Thoracic aorta (tissue), 2 donors: ENCODE results near the gene LRRC36. TPM values are rescaled to one million over a fixed set of nuclear protein-coding genes. Genes with fewer than 3 reads are reported as not detected.
"Not testable (repeated sequence)": the region's sequence is repeated elsewhere in the genome, so short reads cannot be mapped to it uniquely, and the experiment has no call there.

Experiments used
- ATAC-seq: fragments of 150-250 bp; one replicate; pipeline ENCODE4 v1.8.0; 2017; ENCODE audit warnings: low read depth; ENCODE audit not compliant: insufficient number of reproducible peaks, low FRiP score
- DNase-seq: peaks from one replicate; pipeline ENCODE4 v3.0.0-alpha.2; 2020; ENCODE audit warnings: low spot score
- H3K27ac ChIP-seq, 2 donors: fragments of 200-600 bp; sonication (generic); 1 replicate in 1 of 2; 2 replicates in 1 of 2; pipeline ENCODE4 v1.5.1; 2016; ENCODE audit warnings: mild to moderate bottlenecking in 2 of 2, moderate library complexity in 2 of 2
- H3K27me3 ChIP-seq: fragments of 200-600 bp; sonication (generic); replicated peaks from 2 replicates; pipeline ENCODE4 v1.6.0; 2016; ENCODE audit warnings: mild to moderate bottlenecking; ENCODE audit not compliant: insufficient read depth
- H3K36me3 ChIP-seq: fragments of 200-600 bp; sonication (generic); one replicate; pipeline ENCODE4 v1.5.1; 2016
- H3K4me1 ChIP-seq, 2 donors: fragments of 200-600 bp; sonication (generic); 1 replicate in 1 of 2; 2 replicates in 1 of 2; pipeline versions ENCODE4 v1.5.1 to v1.6.0; 2016; ENCODE audit warnings: low read depth in 2 of 2, mild to moderate bottlenecking in 1 of 2; ENCODE audit not compliant: control insufficient read depth in 1 of 2
- H3K4me3 ChIP-seq: fragments of 200-600 bp; sonication (generic); 2 replicates; pipeline ENCODE4 v1.5.1; 2016; ENCODE audit warnings: mild to moderate bottlenecking
- H3K9me3 ChIP-seq: fragments of 200-600 bp; sonication (generic); 2 replicates; pipeline ENCODE4 v1.5.1; 2016
- CTCF ChIP-seq: fragments of 200-600 bp; sonication (generic); IDR thresholded peaks from one replicate; pipeline ENCODE4 v1.5.1; 2019; ENCODE audit warnings: antibody characterized with exemption
- total RNA-seq, 2 donors: library from RNA; depleted of rRNA; stranded (reverse); fragments of >200 nt; gene quantifications; one replicate each; pipeline versions ENCODE4 v1.1.0 to v1.2.3, GENCODE V29; 2016

Gene LRRC36
- total RNA-seq, 2 donors from 2014 or later: not detected

DNA sequence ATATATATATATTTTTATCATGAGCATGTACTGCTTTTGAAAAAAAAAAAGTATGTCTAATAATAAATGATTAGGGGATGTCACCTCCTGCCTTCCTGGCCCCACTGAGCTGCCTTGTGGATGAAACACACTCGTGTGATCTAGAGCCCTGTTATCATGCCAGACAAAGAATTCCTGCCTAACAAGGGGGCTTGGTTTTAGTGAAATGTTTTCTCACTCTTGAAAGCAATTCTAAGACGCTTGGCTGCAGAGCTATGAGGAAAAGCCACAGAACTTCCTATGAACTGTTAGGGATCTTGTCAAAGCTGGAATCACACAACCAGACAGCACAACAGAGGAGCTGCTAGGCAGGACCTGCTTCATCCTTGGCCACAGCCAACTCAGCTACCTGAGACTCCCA is 85.7 kb downstream of the LRRC36 start:
- ATAC-seq (no peak), DNase-seq (no peak)
- no peaks in the 10 kb centered on the region for H3K27me3 ChIP-seq
- no peak for TF ChIP-seq CTCF
- no peaks in the 10 kb centered on the region for H3K36me3 ChIP-seq
- no peaks in the 10 kb centered on the region for H3K9me3 ChIP-seq
- peaks cover 0 to 16% of the 10 kb centered on the region in 2 donors for H3K4me1 ChIP-seq
- H3K4me3 ChIP-seq: no peak overlapping the region
- H3K27ac ChIP-seq: no peak overlapping the region

- no peak overlapping the region for H3K27ac ChIP-seq
- H3K9me3 ChIP-seq: no peaks in the 10 kb centered on the region
- no peak for ATAC-seq
- no peak for TF ChIP-seq CTCF
- H3K4me1 ChIP-seq: peaks cover 0 to 16% of the 10 kb centered on the region in 2 donors
- H3K4me3 ChIP-seq: no peak overlapping the region
- DNase-seq: no peak
- no peaks in the 10 kb centered on the region for H3K36me3 ChIP-seq
- H3K27me3 ChIP-seq: no peaks in the 10 kb centered on the region
These were observed 87.6 kb downstream of the LRRC36 start for GRCh38 chr16:67413978-67414911.

GRCh38 chr16:67415421-67415820 is 88.8 kb downstream of the LRRC36 start:
- peaks cover 0 to 16% of the 10 kb centered on the region in 2 donors for H3K4me1 ChIP-seq
- not testable (repeated sequence) for ATAC-seq, DNase-seq, H3K9me3 ChIP-seq, H3K27me3 ChIP-seq, H3K36me3 ChIP-seq
- peak overlapping the region; percentile 86 for H3K4me3 ChIP-seq
- H3K27ac ChIP-seq: peak overlapping the region in 1 of 2 donors; percentile 71

DNA sequence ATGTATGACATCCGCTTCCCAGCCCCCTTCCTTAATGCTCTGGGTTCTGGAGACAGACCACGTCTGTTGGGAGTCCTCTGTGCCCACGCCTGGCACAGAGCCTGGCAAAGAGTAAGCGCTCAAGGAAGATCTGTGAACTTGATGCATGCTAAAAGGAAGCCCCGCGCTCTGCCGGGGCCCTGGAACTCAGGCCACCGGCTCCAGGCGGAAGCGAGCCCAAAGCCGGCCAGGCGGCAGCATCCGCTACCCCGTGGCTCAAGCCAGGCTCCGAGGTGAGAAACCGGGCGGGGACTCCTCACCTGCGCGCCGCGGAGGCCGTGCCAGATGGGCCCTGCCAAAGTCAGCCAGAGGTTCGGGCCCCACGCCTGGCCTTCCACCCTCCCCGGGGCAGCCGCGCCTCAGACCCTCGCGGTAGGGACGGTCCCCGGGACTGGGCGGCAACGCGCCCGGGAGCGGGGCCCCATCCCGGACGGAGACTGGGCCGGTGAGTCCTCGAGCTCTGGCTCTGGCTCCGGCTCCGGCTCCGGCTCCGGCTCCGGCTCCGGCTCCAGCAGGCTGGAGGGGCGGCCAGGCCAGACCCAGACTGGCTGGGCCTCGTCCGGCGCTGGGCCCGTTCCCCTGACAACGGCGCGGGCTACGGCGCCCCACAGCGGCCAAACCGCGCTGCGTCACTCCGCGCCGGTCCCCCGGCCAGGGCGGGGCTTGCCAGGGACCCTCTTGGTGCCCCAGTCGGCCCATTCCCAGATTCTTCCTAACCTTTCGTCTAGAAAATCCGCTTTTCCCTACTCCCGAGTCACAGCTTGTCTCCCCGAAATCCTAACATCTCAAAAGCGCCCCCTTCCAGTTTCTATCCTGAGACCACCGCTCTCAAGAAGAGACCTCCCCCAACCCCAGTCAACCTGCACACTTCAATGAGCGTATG is 89.5 kb downstream of the LRRC36 start, which contains the start of gene ZDHHC1:
ZDHHC1 (minus strand) TSS at position 606 of the 922 bp plus-strand sequence. CDS start 8,702 bp downstream, outside the sequence.
- TF ChIP-seq CTCF: peak; percentile 44
- ATAC-seq: peak; percentile 73
- Histone ChIP-seq H3K27me3 (no peaks in the 10 kb centered on the region), H3K27ac (peak within 1 kb of the TSS; percentile 37 to 71), H3K4me1 (peaks cover 0 to 16% of the 10 kb centered on the region in 2 donors), H3K36me3 (no peaks in the 10 kb centered on the region), H3K9me3 (no peaks in the 10 kb centered on the region), H3K4me3 (peak within 1 kb of the TSS; percentile 86)
- DNase-seq: no peak

DNA sequence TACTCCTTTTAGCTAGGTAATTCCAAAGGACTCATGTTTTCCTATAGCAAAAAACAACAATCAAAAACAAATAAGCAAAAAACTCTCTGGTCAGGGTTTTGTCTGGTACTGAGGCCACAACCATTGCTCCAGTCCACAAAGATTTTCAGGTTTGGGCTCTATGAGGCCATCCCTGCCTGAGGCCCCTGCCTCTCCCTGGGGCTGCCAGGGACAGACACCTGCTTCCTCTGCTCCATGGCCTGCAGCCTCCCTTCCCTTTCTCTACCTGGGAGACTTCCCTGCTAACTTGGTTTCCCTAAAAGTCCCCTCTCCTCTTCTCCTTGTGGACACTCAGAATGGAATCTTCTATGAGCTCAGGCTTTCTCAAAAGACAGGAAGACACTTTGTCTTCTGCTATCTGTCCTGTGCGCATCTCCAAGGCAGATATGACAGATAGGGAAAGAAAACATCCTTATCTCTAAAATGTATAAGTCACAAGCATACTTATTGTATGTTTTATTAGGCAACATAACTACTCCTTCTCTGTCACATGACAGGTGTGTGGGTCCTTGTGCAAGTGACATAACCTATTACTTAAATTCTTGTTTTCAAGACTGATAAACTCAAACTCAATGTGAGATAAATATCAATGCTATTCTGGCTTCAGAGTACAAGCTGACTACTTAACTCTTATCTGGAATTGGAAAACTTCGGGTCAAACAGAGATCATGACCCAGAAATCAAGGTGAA is 90.9 kb downstream of the LRRC36 start:
- no peak for TF ChIP-seq CTCF
- Histone ChIP-seq H3K4me1 (peaks cover 0 to 16% of the 10 kb centered on the region in 2 donors), H3K36me3 (no peaks in the 10 kb centered on the region), H3K27me3 (no peaks in the 10 kb centered on the region), H3K4me3 (no peak overlapping the region), H3K27ac (no peak overlapping the region), H3K9me3 (no peaks in the 10 kb centered on the region)
- DNase-seq (no peak), ATAC-seq (no peak)
